Activated CD4-positive, alpha-beta T cell treated with anti-CD3 and anti-CD28 coated beads, Interleukin-2, amount 50 U/mL, for 48 hours (primary cell): ENCODE data around the gene CYCS.
"Not testable (repeated sequence)": the region's sequence is repeated elsewhere in the genome, so short reads cannot be mapped to it uniquely, and the experiment has no call there.

Experiments
- DNase-seq, 2 experiments: peaks; one replicate each; pipeline ENCODE4 v3.0.0-alpha.2; 2020

Gene CYCS

GRCh38 chr7:25117226-25118047 lies 7.6 kb downstream of the CYCS start:
- no peak for DNase-seq

- no peak for DNase-seq
Observed at GRCh38 chr7:25116621-25117020, 8.4 kb downstream of the CYCS start.

- DNase-seq, result not testable (repeated sequence)
Observed at GRCh38 chr7:25110514-25110913, 14.5 kb downstream of the CYCS start.

GRCh38 chr7:25109276-25109675 lies 15.8 kb downstream of the CYCS start:
- DNase-seq, result no peak

- no peak for DNase-seq
Observed at GRCh38 chr7:25105911-25106310, 19.1 kb downstream of the CYCS start.

GRCh38 chr7:25103773-25104172 lies 21.3 kb downstream of the CYCS start:
- DNase-seq, result no peak

- no peak for DNase-seq
Observed at GRCh38 chr7:25101817-25102216, 23.2 kb downstream of the CYCS start.

GRCh38 chr7:25098096-25099046 lies 26.7 kb downstream of the CYCS start:
- DNase-seq, result peak; percentile 56 to 58

- no peak for DNase-seq
Observed at GRCh38 chr7:25095516-25096345, 29.3 kb downstream of the CYCS start.

GRCh38 chr7:25093268-25093826 lies 31.7 kb downstream of the CYCS start:
- DNase-seq, result peak; percentile 89 to 91

- DNase-seq, result no peak
Observed at GRCh38 chr7:25091779-25092178, 33.3 kb downstream of the CYCS start.

- no peak for DNase-seq
Observed at GRCh38 chr7:25091176-25091575, 33.9 kb downstream of the CYCS start.

- no peak for DNase-seq
Observed at GRCh38 chr7:25090374-25090773, 34.7 kb downstream of the CYCS start.

GRCh38 chr7:25087855-25088254 lies 37.2 kb downstream of the CYCS start:
- no peak for DNase-seq

GRCh38 chr7:25084821-25085220 lies 40.2 kb downstream of the CYCS start:
- no peak for DNase-seq

GRCh38 chr7:25083201-25083600 lies 41.9 kb downstream of the CYCS start:
- no peak for DNase-seq

- DNase-seq, result not testable (repeated sequence)
Observed at GRCh38 chr7:25082041-25082440, 43.0 kb downstream of the CYCS start.

GRCh38 chr7:25077096-25077495 lies 48.0 kb downstream of the CYCS start:
- no peak for DNase-seq

GRCh38 chr7:25075459-25075858 lies 49.6 kb downstream of the CYCS start:
- DNase-seq, result peak; percentile 37 to 54

- DNase-seq, result no peak
Observed at GRCh38 chr7:25073451-25073850, 51.6 kb downstream of the CYCS start.
